Vagina (tissue), 2 donors: Measurements from ENCODE around the gene UBQLN4. TPM values are rescaled to one million over a fixed set of nuclear protein-coding genes. Genes with fewer than 3 reads are reported as not detected.
"Not testable (repeated sequence)": the region's sequence is repeated elsewhere in the genome, so short reads cannot be mapped to it uniquely, and the experiment has no call there.

Source experiments
- DNase-seq, 2 donors: peaks; one replicate each; pipeline ENCODE4 v3.0.0-alpha.2; 2017; ENCODE audit errors: extremely low spot score in 2 of 2
- H3K27ac ChIP-seq: fragments of 200-600 bp; sonication (generic); one replicate; pipeline ENCODE4 v1.5.1; 2019
- H3K27me3 ChIP-seq: fragments of 200-600 bp; sonication (generic); one replicate; pipeline ENCODE4 v1.5.1; 2019
- H3K36me3 ChIP-seq, 2 donors: fragments of 200-600 bp; sonication (generic); one replicate each; pipeline ENCODE4 v1.5.1; 2017 to 2019
- H3K4me1 ChIP-seq: fragments of 200-600 bp; sonication (generic); one replicate; pipeline ENCODE4 v1.5.1; 2019
- H3K4me3 ChIP-seq, 2 donors: fragments of 200-600 bp; sonication (generic); 1 replicate in 1 of 2; 2 replicates in 1 of 2; pipeline ENCODE4 v1.5.1; 2016 to 2019
- H3K9me3 ChIP-seq: fragments of 200-600 bp; sonication (generic); one replicate; pipeline ENCODE4 v1.5.1; 2019
- CTCF ChIP-seq, 3 experiments: fragments of 450-650 bp in 2 of 3; fragments of 200-600 bp in 1 of 3; sonication (generic) in 1 of 3; IDR thresholded peaks; one replicate each; pipeline ENCODE4 v1.5.1; 2017 to 2019; ENCODE audit warnings: antibody characterized with exemption in 3 of 3, mild to moderate bottlenecking in 2 of 3, moderate library complexity in 2 of 3
- POLR2A ChIP-seq, 2 donors: fragments of 450-650 bp; IDR thresholded peaks; one replicate each; pipeline ENCODE4 v1.6.1; 2017; ENCODE audit warnings: antibody characterized with exemption in 2 of 2, mild to moderate bottlenecking in 2 of 2, moderate library complexity in 2 of 2
- POLR2AphosphoS5 ChIP-seq, 2 donors: sonication (generic); formaldehyde crosslinking; IDR thresholded peaks; one replicate each; pipeline ENCODE4 v1.9.0; 2017; ENCODE audit warnings: antibody characterized with exemption in 2 of 2, mild to moderate bottlenecking in 2 of 2, low read depth in 1 of 2; ENCODE audit not compliant: insufficient read depth in 1 of 2
- intact Hi-C: fragments of 100-400 bp; cut with DNase I; formaldehyde crosslinking; loops from one replicate; pipeline ENCODE4 v1.15.1; 2023
- total RNA-seq: library from RNA; depleted of rRNA; stranded (reverse); fragments of >200 nt; gene quantifications from one replicate; pipeline ENCODE4 v1.2.3, GENCODE V29; 2016

Gene UBQLN4
- total RNA-seq, 1 donor from 2014 or later = 27.0 TPM

- H3K36me3 ChIP-seq = peaks cover 0 to 23% of the 10 kb centered on the region in 2 donors
- no peak overlapping the region for H3K27ac ChIP-seq
- H3K27me3 ChIP-seq = no peaks in the 10 kb centered on the region
- H3K9me3 ChIP-seq = no peaks in the 10 kb centered on the region
- no peak for TF ChIP-seq POLR2A (IDR thresholded peaks at IDR 0.05)
- TF ChIP-seq POLR2AphosphoS5 (IDR thresholded peaks at IDR 0.05; ENCODE audit: insufficient read depth in 1 of 2, low read depth in 1 of 2) = no peak
- no peak for TF ChIP-seq CTCF (IDR thresholded peaks at IDR 0.05)
- H3K4me3 ChIP-seq = no peak overlapping the region
- H3K4me1 ChIP-seq = peaks cover 17% of the 10 kb centered on the region
- DNase-seq = no peak
- intact Hi-C loops = no loop called here
Measured at GRCh38 chr1:156050376-156050775, 3.2 kb downstream of the UBQLN4 start.

- no peak for DNase-seq
- H3K4me3 ChIP-seq = no peak overlapping the region
- peaks cover 0 to 23% of the 10 kb centered on the region in 2 donors for H3K36me3 ChIP-seq
- H3K9me3 ChIP-seq = no peaks in the 10 kb centered on the region
- no peaks in the 10 kb centered on the region for H3K27me3 ChIP-seq
- no peak for TF ChIP-seq POLR2AphosphoS5 (IDR thresholded peaks at IDR 0.05; ENCODE audit: insufficient read depth in 1 of 2, low read depth in 1 of 2)
- TF ChIP-seq POLR2A (IDR thresholded peaks at IDR 0.05) = no peak
- TF ChIP-seq CTCF (IDR thresholded peaks at IDR 0.05) = no peak
- no peak overlapping the region for H3K27ac ChIP-seq
- H3K4me1 ChIP-seq = peaks cover 12% of the 10 kb centered on the region
- intact Hi-C loops = no loop called here
Measured at GRCh38 chr1:156048663-156049258, 4.8 kb downstream of the UBQLN4 start.

GRCh38 chr1:156045076-156045475 lies 8.5 kb downstream of the UBQLN4 start:
- intact Hi-C loops = no loop called here
- H3K9me3 ChIP-seq = no peaks in the 10 kb centered on the region
- no peaks in the 10 kb centered on the region for H3K4me1 ChIP-seq
- H3K27ac ChIP-seq = no peak overlapping the region
- TF ChIP-seq POLR2A (IDR thresholded peaks at IDR 0.05) (no peak), CTCF (IDR thresholded peaks at IDR 0.05) (no peak), POLR2AphosphoS5 (IDR thresholded peaks at IDR 0.05; ENCODE audit: insufficient read depth in 1 of 2, low read depth in 1 of 2) (no peak)
- no peaks in the 10 kb centered on the region for H3K27me3 ChIP-seq
- H3K36me3 ChIP-seq = peaks cover 0 to 47% of the 10 kb centered on the region in 2 donors
- no peak overlapping the region for H3K4me3 ChIP-seq
- DNase-seq = no peak

- DNase-seq = no peak
- TF ChIP-seq POLR2AphosphoS5 (IDR thresholded peaks at IDR 0.05; ENCODE audit: insufficient read depth in 1 of 2, low read depth in 1 of 2) = no peak
- no peak for TF ChIP-seq POLR2A (IDR thresholded peaks at IDR 0.05)
- TF ChIP-seq CTCF (IDR thresholded peaks at IDR 0.05) = no peak
- Histone ChIP-seq H3K27me3 (no peaks in the 10 kb centered on the region), H3K4me3 (no peak overlapping the region), H3K4me1 (no peaks in the 10 kb centered on the region), H3K9me3 (no peaks in the 10 kb centered on the region), H3K36me3 (peaks cover 0 to 37% of the 10 kb centered on the region in 2 donors), H3K27ac (no peak overlapping the region)
- intact Hi-C loops = no loop called here
Measured at GRCh38 chr1:156042828-156043227, 10.8 kb downstream of the UBQLN4 start.

- H3K9me3 ChIP-seq, DNase-seq, H3K27ac ChIP-seq, intact Hi-C loops, H3K4me3 ChIP-seq, H3K27me3 ChIP-seq, H3K4me1 ChIP-seq: not testable (repeated sequence)
- peaks cover 0 to 21% of the 10 kb centered on the region in 2 donors for H3K36me3 ChIP-seq
Measured at GRCh38 chr1:156034991-156035390, 18.6 kb downstream of the UBQLN4 start.
